K562 (cell line): ENCODE measurements around the gene UTRN. TPM values are rescaled to one million over a fixed set of nuclear protein-coding genes. Genes with fewer than 3 reads are reported as not detected.

Source experiments
- ATAC-seq: fragments of 200-7000 bp; cut with Tn5 transposase; 3 replicates; pipeline ENCODE4 v1.9.1; 2020; ENCODE audit warnings: moderate library complexity
- BruUV-seq: library from RNA; stranded (reverse); fragments of 400-500 nt; replicated peaks from 2 replicates; lab custom pipeline; 2021; lab: Mats Ljungman, UMichigan
- CTCF ChIA-PET: fragments of 300-600 bp; formaldehyde crosslinking; extraction: SDS; loops from one replicate; lab custom pipeline; 2021; ENCODE audit warnings: low intra/inter-chr PET ratio; lab: Yijun Ruan, JAX
- POLR2A ChIA-PET: fragments of 300-600, 350-650 bp; sonication (Branson Sonifier 250); formaldehyde crosslinking; extraction: SDS; loops from one replicate; lab custom pipeline; 2021; ENCODE audit warnings: antibody characterized with exemption, inconsistent platforms; lab: Yijun Ruan, JAX
- DNase-seq, 4 experiments: peaks; one replicate each; pipeline versions ENCODE4 v3.0.0 to v3.0.0-alpha.2; 2011 to 2018; ENCODE audit warnings: low spot score in 3 of 4, mixed read lengths in 3 of 4; ENCODE audit errors: extremely low read depth in 1 of 4
- FAIRE-seq: peaks from 2 replicates; lab custom pipeline; 2011; peaks lifted over from hg19 to GRCh38; lab: Jason Lieb, UNC
- H2AFZ ChIP-seq: 2 replicates; pipeline ENCODE4 v1.6.0; 2011; ENCODE audit warnings: low read depth, low read length, control low read depth, inconsistent platforms
- H3K27ac ChIP-seq: fragments of 200-600 bp; 3 replicates; pipeline ENCODE4 v1.8.0; 2011; ENCODE audit warnings: low read depth, mild to moderate bottlenecking, control low read depth, inconsistent platforms, low read length, moderate library complexity, mixed read lengths; ENCODE audit errors: extremely low read depth
- H3K27me3 ChIP-seq, 2 experiments: fragments of 300-600 bp in 1 of 2; 2 replicates in 1 of 2; 3 replicates in 1 of 2; pipeline versions ENCODE4 v1.6.0 to v1.8.0; 2011; ENCODE audit warnings: inconsistent platforms in 2 of 2, low read length in 2 of 2, mild to moderate bottlenecking in 1 of 2, mixed read lengths in 1 of 2, moderate library complexity in 1 of 2; ENCODE audit not compliant: control insufficient read depth in 2 of 2, insufficient read depth in 2 of 2
- H3K36me3 ChIP-seq: fragments of 300-600 bp; 3 replicates; pipeline ENCODE4 v1.8.0; 2011; ENCODE audit warnings: mild to moderate bottlenecking, low read length, inconsistent platforms; ENCODE audit not compliant: control insufficient read depth, insufficient read depth
- H3K4me1 ChIP-seq, 2 experiments: fragments of 200-600 bp in 1 of 2; replicated peaks in 1 of 2; 2 replicates in 1 of 2; 3 replicates in 1 of 2; pipeline versions ENCODE4 v1.5.1 to v1.8.0; 2011; ENCODE audit warnings: inconsistent platforms in 2 of 2, low read length in 2 of 2, mild to moderate bottlenecking in 1 of 2, mixed read lengths in 1 of 2, moderate library complexity in 1 of 2; ENCODE audit not compliant: control insufficient read depth in 2 of 2, insufficient read depth in 2 of 2
- H3K4me2 ChIP-seq: 2 replicates; pipeline ENCODE4 v1.6.1; 2011; ENCODE audit warnings: low read length, control low read depth, inconsistent platforms, mixed read lengths; ENCODE audit not compliant: insufficient read depth
- H3K4me3 ChIP-seq: fragments of 200-600 bp; sonication (generic), shearing (Covaris generic); 2 replicates; pipeline ENCODE4 v1.5.1; 2016; ENCODE audit warnings: control low read depth, inconsistent platforms
- H3K79me2 ChIP-seq: fragments of 200-600 bp; 3 replicates; pipeline ENCODE4 v1.8.0; 2011; ENCODE audit warnings: low read length, inconsistent platforms; ENCODE audit not compliant: control insufficient read depth, insufficient read depth
- H3K9ac ChIP-seq, 2 experiments: 2 replicates each; pipeline versions ENCODE4 v1.6.0 to v1.6.1; 2011; ENCODE audit warnings: low read depth in 2 of 2, low read length in 2 of 2, control low read depth in 1 of 2, inconsistent platforms in 1 of 2, mild to moderate bottlenecking in 1 of 2, mixed read lengths in 1 of 2; ENCODE audit not compliant: insufficient read depth in 1 of 2
- H3K9me1 ChIP-seq: one replicate; pipeline ENCODE4 v1.6.0; 2011; ENCODE audit warnings: inconsistent platforms, mild to moderate bottlenecking, low read length, moderate library complexity; ENCODE audit not compliant: control insufficient read depth, insufficient read depth
- H3K9me3 ChIP-seq: replicated peaks from 2 replicates; pipeline ENCODE4 v1.5.1; 2011; ENCODE audit warnings: low read depth, low read length, inconsistent platforms; ENCODE audit not compliant: control insufficient read depth, insufficient read depth
- H4K20me1 ChIP-seq: replicated peaks from 2 replicates; pipeline ENCODE4 v1.6.1; 2011; ENCODE audit warnings: low read length, inconsistent platforms, mixed read lengths; ENCODE audit not compliant: control insufficient read depth, insufficient read depth
- ELF4 ChIP-seq: fragments of 450-650 bp; formaldehyde crosslinking; IDR thresholded peaks from 2 replicates; pipeline ENCODE4 v1.4.0; 2022; ENCODE audit warnings: missing genetic modification characterization
- FOXO4 ChIP-seq: fragments of 450-650 bp; formaldehyde crosslinking; IDR thresholded peaks from 2 replicates; pipeline ENCODE4 v1.4.0; 2020; ENCODE audit warnings: mild to moderate bottlenecking, moderate library complexity
- NR2C2 ChIP-seq, 2 experiments: fragments of 200-800 bp in 1 of 2; sonication (Bioruptor generic) in 1 of 2; sonication (generic) in 1 of 2; formaldehyde crosslinking in 1 of 2; IDR thresholded peaks; 2 replicates each; pipeline versions ENCODE4 v1.6.1 to v1.8.0; 2016 to 2022; ENCODE audit warnings: mild to moderate bottlenecking in 1 of 2, missing compliant biosample characterization in 1 of 2, missing genetic modification characterization in 1 of 2, missing genetic modification reagents in 1 of 2
- SAFB ChIP-seq: fragments of 200-400 bp; formaldehyde crosslinking; IDR thresholded peaks from 2 replicates; pipeline ENCODE4 v1.6.1; 2017; ENCODE audit warnings: low read depth, low read length, borderline replicate concordance
- TARDBP ChIP-seq: fragments of 450-650 bp; IDR thresholded peaks from 2 replicates; pipeline ENCODE4 v1.6.1; 2016
- TRIM24 ChIP-seq, 2 experiments: fragments of 450-650 bp; IDR thresholded peaks; 2 replicates each; pipeline ENCODE4 v1.6.1; 2016
- ZFP30 ChIP-seq: fragments of 250-450 bp; sonication (Bioruptor Pico); IDR thresholded peaks from 2 replicates; pipeline ENCODE4 v1.8.0; 2022; ENCODE audit warnings: moderate library complexity, mild to moderate bottlenecking, inconsistent platforms, borderline replicate concordance
- ZNF707 ChIP-seq: fragments of 250-450 bp; sonication (Bioruptor Pico); conservative IDR thresholded peaks from 2 replicates; pipeline ENCODE4 v1.8.0; 2022; ENCODE audit warnings: inconsistent platforms, mild to moderate bottlenecking, moderate library complexity
- ZNF717 ChIP-seq: fragments of 250-450 bp; sonication (Bioruptor Pico); IDR thresholded peaks from 2 replicates; pipeline ENCODE4 v1.5.0; 2021
- in situ Hi-C: fragments of 300-500 bp; cut with MboI; formaldehyde crosslinking; loops from 4 replicates; pipeline ENCODE4 v1.15.0; 2018; ENCODE audit warnings: inconsistent platforms, mixed read lengths
- intact Hi-C: fragments of 100-400 bp; cut with micrococcal nuclease; formaldehyde crosslinking; loops from 2 replicates; pipeline ENCODE4 v1.14.2; 2022
- polyA plus RNA-seq, 8 experiments: library from polyadenylated mRNA; depleted of rRNA in 4 of 8; stranded (reverse) in 5 of 8; unstranded in 3 of 8; fragments of >200 nt; fragmentation: Nextera tagmentation in 2 of 8; fragmentation: Illumina TruSeq in 1 of 8; extraction: Ambion mirVana in 2 of 8; extraction: Trizol in 1 of 8; gene quantifications; 2 replicates each; pipeline versions ENCODE4 v1.2.1 to v1.2.3, GENCODE V29; 2011 to 2014; ENCODE audit warnings: inconsistent platforms in 1 of 8, missing spikeins in 1 of 8
- total RNA-seq, 7 experiments: library from RNA; depleted of rRNA in 6 of 7; stranded (reverse); fragments of >200 nt in 6 of 7; fragmentation: Illumina TruSeq in 2 of 7; extraction: Trizol in 2 of 7; gene quantifications; 2 replicates each; pipeline versions ENCODE4 v1.2.1 to v1.2.3, GENCODE V29; 2011 to 2021; ENCODE audit warnings: low replicate concordance in 1 of 7
- TF ChIP-seq, protein P1 (sequence below): fragments of 250-450 bp; sonication (Bioruptor Pico); IDR thresholded peaks from 2 replicates; pipeline ENCODE4 v1.5.0; 2021
- TF ChIP-seq, protein P2 (sequence below): fragments of 250-450 bp; sonication (Bioruptor Pico); IDR thresholded peaks from 2 replicates; pipeline ENCODE4 v1.4.0; 2020; ENCODE audit warnings: mild to moderate bottlenecking, moderate library complexity
- TF ChIP-seq, protein P3 (sequence below): fragments of 450-650 bp; IDR thresholded peaks from 2 replicates; pipeline ENCODE4 v1.6.1; 2016; ENCODE audit warnings: mild to moderate bottlenecking

UTRN gene
- total and polyA plus RNA-seq, 9 of the 15 experiments (the other 6 are each of a cell fraction or from before 2014, with no cell fraction given), result 0.94 to 22.4 (median 10.0) TPM

DNA sequence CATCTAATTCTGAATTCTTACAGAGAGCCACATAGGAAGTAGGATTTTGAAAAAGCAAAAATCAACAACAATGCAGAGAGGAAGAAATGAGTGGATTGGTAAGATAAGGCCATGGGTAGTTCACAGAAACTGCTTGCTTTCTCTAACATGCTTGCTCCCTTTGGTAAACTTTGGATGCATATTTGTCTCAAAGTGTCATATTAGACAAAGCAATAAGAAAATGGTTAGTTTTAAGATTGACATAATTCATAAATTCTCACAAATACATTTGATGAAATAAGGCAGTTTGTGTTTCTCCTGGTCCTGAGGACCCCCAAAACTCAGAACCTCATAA, 31.7 kb downstream of the UTRN start:
- intact Hi-C loops (no loop called here), in situ Hi-C loops (no loop called here)
- Histone ChIP-seq H3K9me1 (no peaks in the 10 kb centered on the region), H3K4me2 (no peak overlapping the region), H3K27ac (no peak overlapping the region), H3K79me2 (no peaks in the 10 kb centered on the region), H3K9me3 (no peaks in the 10 kb centered on the region), H4K20me1 (no peaks in the 10 kb centered on the region), H3K4me1 (no peaks in the 10 kb centered on the region; a peak in 1 of 5 replicates), H3K9ac (no peak overlapping the region), H2AFZ (no peak overlapping the region), H3K27me3 (peaks cover 11 to 19% of the 10 kb centered on the region in 2 experiments; a peak in 4 of 5 replicates), H3K4me3 (no peak overlapping the region), H3K36me3 (no peaks in the 10 kb centered on the region)
- no peak for TF ChIP-seq ELF4 (CRISPR knock-in tag)
- TF ChIP-seq ZNF707 (CRISPR knock-in tag), result no peak
- TF ChIP-seq, protein P1, sequence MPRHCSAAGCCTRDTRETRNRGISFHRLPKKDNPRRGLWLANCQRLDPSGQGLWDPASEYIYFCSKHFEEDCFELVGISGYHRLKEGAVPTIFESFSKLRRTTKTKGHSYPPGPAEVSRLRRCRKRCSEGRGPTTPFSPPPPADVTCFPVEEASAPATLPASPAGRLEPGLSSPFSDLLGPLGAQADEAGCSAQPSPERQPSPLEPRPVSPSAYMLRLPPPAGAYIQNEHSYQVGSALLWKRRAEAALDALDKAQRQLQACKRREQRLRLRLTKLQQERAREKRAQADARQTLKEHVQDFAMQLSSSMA, result no peak
- no peak for TF ChIP-seq SAFB
- TF ChIP-seq ZFP30 (CRISPR knock-in tag), result no peak
- TF ChIP-seq NR2C2 (CRISPR knock-in tag; IDR thresholded peaks at IDR 0.05), result no peak
- no peak for TF ChIP-seq NR2C2 (tag; IDR thresholded peaks at IDR 0.05)
- TF ChIP-seq TRIM24 (IDR thresholded peaks at IDR 0.05), result no peak
- TF ChIP-seq FOXO4, result no peak
- TF ChIP-seq ZNF717 (CRISPR knock-in tag), result no peak
- no peak for TF ChIP-seq TARDBP
- TF ChIP-seq, protein P2, sequence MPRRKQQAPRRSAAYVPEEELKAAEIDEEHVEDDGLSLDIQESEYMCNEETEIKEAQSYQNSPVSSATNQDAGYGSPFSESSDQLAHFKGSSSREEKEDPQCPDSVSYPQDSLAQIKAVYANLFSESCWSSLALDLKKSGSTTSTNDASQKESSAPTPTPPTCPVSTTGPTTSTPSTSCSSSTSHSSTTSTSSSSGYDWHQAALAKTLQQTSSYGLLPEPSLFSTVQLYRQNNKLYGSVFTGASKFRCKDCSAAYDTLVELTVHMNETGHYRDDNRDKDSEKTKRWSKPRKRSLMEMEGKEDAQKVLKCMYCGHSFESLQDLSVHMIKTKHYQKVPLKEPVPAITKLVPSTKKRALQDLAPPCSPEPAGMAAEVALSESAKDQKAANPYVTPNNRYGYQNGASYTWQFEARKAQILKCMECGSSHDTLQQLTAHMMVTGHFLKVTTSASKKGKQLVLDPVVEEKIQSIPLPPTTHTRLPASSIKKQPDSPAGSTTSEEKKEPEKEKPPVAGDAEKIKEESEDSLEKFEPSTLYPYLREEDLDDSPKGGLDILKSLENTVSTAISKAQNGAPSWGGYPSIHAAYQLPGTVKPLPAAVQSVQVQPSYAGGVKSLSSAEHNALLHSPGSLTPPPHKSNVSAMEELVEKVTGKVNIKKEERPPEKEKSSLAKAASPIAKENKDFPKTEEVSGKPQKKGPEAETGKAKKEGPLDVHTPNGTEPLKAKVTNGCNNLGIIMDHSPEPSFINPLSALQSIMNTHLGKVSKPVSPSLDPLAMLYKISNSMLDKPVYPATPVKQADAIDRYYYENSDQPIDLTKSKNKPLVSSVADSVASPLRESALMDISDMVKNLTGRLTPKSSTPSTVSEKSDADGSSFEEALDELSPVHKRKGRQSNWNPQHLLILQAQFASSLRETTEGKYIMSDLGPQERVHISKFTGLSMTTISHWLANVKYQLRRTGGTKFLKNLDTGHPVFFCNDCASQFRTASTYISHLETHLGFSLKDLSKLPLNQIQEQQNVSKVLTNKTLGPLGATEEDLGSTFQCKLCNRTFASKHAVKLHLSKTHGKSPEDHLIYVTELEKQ, result no peak
- TF ChIP-seq, protein P3, sequence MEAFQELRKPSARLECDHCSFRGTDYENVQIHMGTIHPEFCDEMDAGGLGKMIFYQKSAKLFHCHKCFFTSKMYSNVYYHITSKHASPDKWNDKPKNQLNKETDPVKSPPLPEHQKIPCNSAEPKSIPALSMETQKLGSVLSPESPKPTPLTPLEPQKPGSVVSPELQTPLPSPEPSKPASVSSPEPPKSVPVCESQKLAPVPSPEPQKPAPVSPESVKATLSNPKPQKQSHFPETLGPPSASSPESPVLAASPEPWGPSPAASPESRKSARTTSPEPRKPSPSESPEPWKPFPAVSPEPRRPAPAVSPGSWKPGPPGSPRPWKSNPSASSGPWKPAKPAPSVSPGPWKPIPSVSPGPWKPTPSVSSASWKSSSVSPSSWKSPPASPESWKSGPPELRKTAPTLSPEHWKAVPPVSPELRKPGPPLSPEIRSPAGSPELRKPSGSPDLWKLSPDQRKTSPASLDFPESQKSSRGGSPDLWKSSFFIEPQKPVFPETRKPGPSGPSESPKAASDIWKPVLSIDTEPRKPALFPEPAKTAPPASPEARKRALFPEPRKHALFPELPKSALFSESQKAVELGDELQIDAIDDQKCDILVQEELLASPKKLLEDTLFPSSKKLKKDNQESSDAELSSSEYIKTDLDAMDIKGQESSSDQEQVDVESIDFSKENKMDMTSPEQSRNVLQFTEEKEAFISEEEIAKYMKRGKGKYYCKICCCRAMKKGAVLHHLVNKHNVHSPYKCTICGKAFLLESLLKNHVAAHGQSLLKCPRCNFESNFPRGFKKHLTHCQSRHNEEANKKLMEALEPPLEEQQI, result no peak
- FAIRE-seq (no peak), ATAC-seq (no peak), DNase-seq (no peak)
- POLR2A ChIA-PET, result interaction anchor here (1.1 kb wide), 1 partner anchor 10 kb away, joined by 4 read pairs; no protein-coding TSS in a partner anchor
- CTCF ChIA-PET, result no interaction called here
- no TSS peak for BruUV-seq
